NCI-H510A treated with DMSO at 0.1 percent for 48 hours (cell line): ENCODE measurements around the gene RAB12.
"Not testable (repeated sequence)": the region's sequence is repeated elsewhere in the genome, so short reads cannot be mapped to it uniquely, and the experiment has no call there.

Experiments
- DNase-seq: peaks from one replicate; lab custom pipeline; 2025; lab: John Stamatoyannopoulos, UW

RAB12 gene

GRCh38 chr18:8611916-8612576 is 2.8 kb downstream of the RAB12 start:
- DNase-seq: no peak

GRCh38 chr18:8614875-8615274 is 5.6 kb downstream of the RAB12 start:
- DNase-seq: no peak

- DNase-seq: no peak
Observed at GRCh38 chr18:8615397-8616027, 6.3 kb downstream of the RAB12 start.

GRCh38 chr18:8616028-8616401 is 6.8 kb downstream of the RAB12 start:
- no peak for DNase-seq

- DNase-seq: no peak
Observed at GRCh38 chr18:8617907-8618306, 8.7 kb downstream of the RAB12 start.

- no peak for DNase-seq
Observed at GRCh38 chr18:8619041-8619440, 9.8 kb downstream of the RAB12 start.

- DNase-seq: no peak
Observed at GRCh38 chr18:8619835-8620577, 10.8 kb downstream of the RAB12 start.

- DNase-seq: no peak
Observed at GRCh38 chr18:8620845-8621244, 11.6 kb downstream of the RAB12 start.

GRCh38 chr18:8622625-8623024 is 13.4 kb downstream of the RAB12 start:
- DNase-seq: not testable (repeated sequence)

GRCh38 chr18:8623549-8624106 is 14.4 kb downstream of the RAB12 start:
- DNase-seq: peak; percentile 29

- peak; percentile 75 for DNase-seq
Observed at GRCh38 chr18:8625461-8626092, 16.3 kb downstream of the RAB12 start.

GRCh38 chr18:8626414-8627106 is 17.3 kb downstream of the RAB12 start:
- no peak for DNase-seq

- DNase-seq: no peak
Observed at GRCh38 chr18:8627107-8627472, 17.9 kb downstream of the RAB12 start.

- DNase-seq: no peak
Observed at GRCh38 chr18:8627540-8627939, 18.3 kb downstream of the RAB12 start.

- no peak for DNase-seq
Observed at GRCh38 chr18:8629602-8630001, 20.4 kb downstream of the RAB12 start.

GRCh38 chr18:8630546-8630945 is 21.3 kb downstream of the RAB12 start:
- no peak for DNase-seq

- DNase-seq: no peak
Observed at GRCh38 chr18:8631265-8631664, 22.0 kb downstream of the RAB12 start.

- DNase-seq: no peak
Observed at GRCh38 chr18:8632386-8632785, 23.1 kb downstream of the RAB12 start.

GRCh38 chr18:8634508-8634907 is 25.3 kb downstream of the RAB12 start:
- DNase-seq: no peak

GRCh38 chr18:8635087-8635486 is 25.9 kb downstream of the RAB12 start:
- no peak for DNase-seq

GRCh38 chr18:8639762-8640161 is 30.5 kb downstream of the RAB12 start:
- no peak for DNase-seq

GRCh38 chr18:8643326-8643878 is 34.2 kb downstream of the RAB12 start:
- DNase-seq: no peak
